Esophagus squamous epithelium (tissue), 4 donors: ENCODE results near the gene KHNYN.

Source experiments
- POLR2A ChIP-seq, 4 donors: fragments of 450-650 bp; IDR thresholded peaks; one replicate each; pipeline ENCODE4 v1.6.1; 2017; ENCODE audit warnings: antibody characterized with exemption in 4 of 4, mild to moderate bottlenecking in 4 of 4, moderate library complexity in 3 of 4
- TF ChIP-seq, protein P1 (sequence below), 6 experiments: fragments of 450-650 bp in 4 of 6; fragments of 200-600 bp in 2 of 6; sonication (generic) in 2 of 6; IDR thresholded peaks; one replicate each; pipeline ENCODE4 v1.5.1; 2016 to 2019; ENCODE audit warnings: antibody characterized with exemption in 6 of 6, mild to moderate bottlenecking in 4 of 6, moderate library complexity in 4 of 6

DNA sequence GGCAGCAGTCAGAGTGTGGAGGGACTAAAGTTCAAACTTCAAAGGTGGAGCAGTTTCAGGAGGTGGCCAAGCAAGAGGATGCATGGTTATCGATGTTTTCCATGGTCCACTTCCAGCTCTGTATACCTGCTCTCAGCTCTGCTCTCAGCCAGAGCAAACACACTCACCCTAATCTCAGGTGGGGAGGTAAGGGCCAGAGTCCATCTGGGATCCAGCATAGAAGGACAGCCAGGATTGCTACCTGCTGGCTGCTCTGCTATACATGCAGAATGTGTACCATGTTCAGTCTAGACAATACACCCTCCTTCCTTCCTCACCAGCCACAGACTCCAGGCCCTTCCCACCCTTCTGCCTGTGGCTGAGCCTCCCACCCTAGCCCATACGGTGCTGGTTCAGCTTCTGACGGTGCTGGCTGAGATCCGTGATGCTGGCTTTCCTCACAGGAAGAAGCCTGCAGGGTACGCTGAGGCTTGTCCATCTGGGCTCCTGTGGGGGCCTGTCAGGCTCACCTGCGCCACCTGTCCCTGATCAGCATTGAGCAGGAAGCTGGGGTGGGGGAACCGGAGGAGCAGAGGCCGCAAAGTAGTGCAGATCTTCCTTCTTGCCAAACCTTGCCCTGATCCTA is 2.7 kb upstream of the KHNYN start:
- TF ChIP-seq, protein P1, sequence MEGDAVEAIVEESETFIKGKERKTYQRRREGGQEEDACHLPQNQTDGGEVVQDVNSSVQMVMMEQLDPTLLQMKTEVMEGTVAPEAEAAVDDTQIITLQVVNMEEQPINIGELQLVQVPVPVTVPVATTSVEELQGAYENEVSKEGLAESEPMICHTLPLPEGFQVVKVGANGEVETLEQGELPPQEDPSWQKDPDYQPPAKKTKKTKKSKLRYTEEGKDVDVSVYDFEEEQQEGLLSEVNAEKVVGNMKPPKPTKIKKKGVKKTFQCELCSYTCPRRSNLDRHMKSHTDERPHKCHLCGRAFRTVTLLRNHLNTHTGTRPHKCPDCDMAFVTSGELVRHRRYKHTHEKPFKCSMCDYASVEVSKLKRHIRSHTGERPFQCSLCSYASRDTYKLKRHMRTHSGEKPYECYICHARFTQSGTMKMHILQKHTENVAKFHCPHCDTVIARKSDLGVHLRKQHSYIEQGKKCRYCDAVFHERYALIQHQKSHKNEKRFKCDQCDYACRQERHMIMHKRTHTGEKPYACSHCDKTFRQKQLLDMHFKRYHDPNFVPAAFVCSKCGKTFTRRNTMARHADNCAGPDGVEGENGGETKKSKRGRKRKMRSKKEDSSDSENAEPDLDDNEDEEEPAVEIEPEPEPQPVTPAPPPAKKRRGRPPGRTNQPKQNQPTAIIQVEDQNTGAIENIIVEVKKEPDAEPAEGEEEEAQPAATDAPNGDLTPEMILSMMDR (IDR thresholded peaks at IDR 0.05) = peak in 1 of 6 experiments; percentile 23
- no peak for TF ChIP-seq POLR2A (IDR thresholded peaks at IDR 0.05)
